GM12864 (cell line): Measurements from ENCODE around the gene ARHGEF11.
A peak's percentile ranks its signal among the peaks of the same experiment; 100 is the strongest.

Experiments
- DNase-seq: peaks from one replicate; pipeline ENCODE4 v3.0.0-alpha.2; 2011; ENCODE audit warnings: low read depth
- H3K4me3 ChIP-seq: 2 replicates; pipeline ENCODE4 v1.5.1; 2011; ENCODE audit warnings: mild to moderate bottlenecking, low read depth, low read length, control low read depth
- CTCF ChIP-seq: IDR thresholded peaks from 2 replicates; pipeline ENCODE4 v1.5.1; 2011; ENCODE audit warnings: low read depth, mild to moderate bottlenecking, moderate library complexity, low read length, control low read depth, inconsistent platforms; ENCODE audit errors: missing control alignments

The ARHGEF11 gene

DNA sequence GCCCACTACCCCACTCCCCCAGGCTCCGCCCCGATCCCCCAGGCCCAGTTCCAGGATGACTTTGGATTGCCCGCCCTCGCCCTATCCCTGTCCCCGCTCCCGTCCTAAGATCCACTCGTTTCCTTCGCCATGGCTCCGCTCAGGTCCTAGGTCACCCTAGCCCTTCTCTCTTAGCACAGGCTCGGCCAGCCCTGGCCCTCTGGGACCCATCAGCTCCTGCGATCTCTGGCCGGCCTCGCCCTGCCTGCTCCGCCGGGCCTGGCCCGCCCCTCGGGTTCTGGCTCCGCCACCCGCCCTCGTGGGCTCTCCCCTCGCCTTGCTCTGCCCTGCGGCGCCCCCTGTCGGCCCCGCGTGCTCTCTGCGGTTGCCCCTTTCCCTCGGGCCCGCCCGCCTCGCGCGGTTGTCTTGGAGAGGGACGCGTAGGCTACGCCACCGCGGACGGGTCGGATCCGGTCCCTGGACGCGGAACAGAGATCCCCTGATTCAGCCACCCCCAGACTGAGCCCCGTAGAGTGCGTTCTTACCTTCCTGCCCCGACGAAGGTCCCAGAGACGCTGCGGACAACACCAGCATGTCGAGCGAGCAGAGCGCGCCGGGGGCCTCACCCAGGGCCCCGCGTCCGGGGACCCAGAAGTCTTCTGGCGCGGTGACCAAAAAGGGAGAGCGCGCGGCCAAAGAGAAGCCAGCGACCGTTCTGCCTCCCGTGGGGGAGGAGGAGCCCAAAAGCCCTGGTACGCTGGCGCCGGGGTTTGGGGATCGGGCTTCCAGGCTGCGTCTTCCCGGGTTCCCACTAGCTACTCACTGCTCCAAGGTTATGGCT is 125.1 kb downstream of the ARHGEF11 start, which contains the start of gene LRRC71:
TSS of gene LRRC71 (plus strand) at position 400 of the 820 bp plus-strand sequence. CDS start at position 572, 172 bp downstream.
- H3K4me3 ChIP-seq = no peak within 1 kb of the TSS
- no peak for DNase-seq
- peak; percentile 45 for TF ChIP-seq CTCF

- H3K4me3 ChIP-seq = no peak overlapping the region
- no peak for DNase-seq
- TF ChIP-seq CTCF = no peak
Measured at GRCh38 chr1:156914440-156914856, 131.1 kb downstream of the ARHGEF11 start.

GRCh38 chr1:156913809-156914387 is 131.6 kb downstream of the ARHGEF11 start:
- no peak overlapping the region for H3K4me3 ChIP-seq
- DNase-seq = no peak
- TF ChIP-seq CTCF = no peak

DNA sequence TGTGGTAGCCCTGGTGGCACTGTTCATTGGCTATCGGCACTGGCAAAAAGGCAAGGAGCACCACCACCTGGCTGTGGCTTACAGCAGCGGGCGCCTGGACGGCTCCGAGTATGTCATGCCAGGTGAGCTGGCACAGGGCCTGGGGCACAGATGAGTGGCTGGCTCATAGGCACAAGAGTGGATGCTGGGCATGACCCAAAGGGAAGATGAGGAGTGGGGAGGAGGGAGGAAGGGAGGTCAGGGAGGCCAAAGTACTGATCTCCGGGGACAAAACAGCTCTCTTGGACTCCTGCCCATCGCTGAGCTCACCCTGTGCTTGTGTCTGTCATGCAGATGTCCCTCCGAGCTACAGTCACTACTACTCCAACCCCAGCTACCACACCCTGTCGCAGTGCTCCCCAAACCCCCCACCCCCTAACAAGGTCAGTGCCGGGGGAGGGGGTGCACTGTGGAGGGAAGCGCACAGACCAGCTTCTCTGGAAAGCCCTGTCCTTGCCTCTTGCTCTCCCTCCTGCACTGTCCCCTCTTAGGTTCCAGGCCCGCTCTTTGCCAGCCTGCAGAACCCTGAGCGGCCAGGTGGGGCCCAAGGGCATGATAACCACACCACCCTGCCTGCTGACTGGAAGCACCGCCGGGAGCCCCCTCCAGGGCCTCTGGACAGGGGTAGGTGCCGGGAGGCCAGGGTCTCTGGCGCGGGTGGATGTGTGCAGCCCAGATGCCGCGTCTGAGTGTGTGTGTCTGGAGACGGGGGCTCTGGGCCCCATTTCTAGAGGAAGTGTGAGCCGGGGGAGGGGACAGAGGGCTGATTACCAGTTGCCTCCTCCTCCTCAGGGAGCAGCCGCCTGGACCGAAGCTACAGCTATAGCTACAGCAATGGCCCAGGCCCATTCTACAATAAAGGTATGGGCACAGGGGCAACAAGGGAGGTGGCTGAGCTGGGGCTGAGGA is 132.4 kb downstream of the ARHGEF11 start:
- H3K4me3 ChIP-seq = no peak overlapping the region
- TF ChIP-seq CTCF = no peak
- DNase-seq = no peak

GRCh38 chr1:156912310-156912709 is 133.2 kb downstream of the ARHGEF11 start:
- no peak for DNase-seq
- no peak overlapping the region for H3K4me3 ChIP-seq
- TF ChIP-seq CTCF = no peak

DNA sequence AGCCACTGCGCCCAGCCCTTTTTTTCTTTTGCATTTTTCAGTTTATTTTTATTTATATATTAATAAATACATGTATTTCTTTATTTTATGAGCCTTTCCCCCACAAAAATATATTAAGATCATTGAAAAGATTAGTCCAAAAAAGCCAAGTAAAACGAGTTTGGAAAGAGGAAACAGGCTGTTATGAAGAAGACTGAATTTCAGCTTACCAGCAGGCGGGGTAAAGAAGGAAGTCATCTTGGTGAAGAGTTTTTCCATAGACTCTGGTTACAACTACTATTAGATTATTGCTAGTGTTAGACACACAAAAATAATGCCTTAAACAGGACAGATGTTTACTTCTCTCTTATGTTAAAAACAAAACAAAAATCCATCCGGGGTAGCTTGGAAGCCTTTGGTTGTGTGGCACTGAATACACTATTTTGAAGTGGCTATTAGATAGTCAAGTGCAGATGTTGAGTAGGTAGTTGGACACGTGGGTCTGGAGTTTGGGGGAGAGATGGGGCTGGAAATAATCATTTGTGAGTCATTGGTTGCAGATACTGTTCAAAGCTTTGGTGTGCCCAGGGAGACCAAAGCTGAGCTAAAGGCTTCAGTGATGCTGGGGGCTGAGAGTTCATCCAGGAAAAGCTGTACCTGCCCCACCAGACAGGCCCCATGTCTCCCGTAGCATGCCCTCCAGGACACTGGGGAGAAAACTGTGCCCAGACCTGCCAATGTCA is 133.8 kb downstream of the ARHGEF11 start:
- H3K4me3 ChIP-seq = no peak overlapping the region
- no peak for TF ChIP-seq CTCF
- DNase-seq = no peak
